Mesendoderm (in vitro differentiated cells): ENCODE measurements around the gene UBASH3A.

Experiments used
- DNase-seq: peaks from one replicate; pipeline ENCODE4 v3.0.0; 2013
- H2AK5ac ChIP-seq: 2 replicates; pipeline ENCODE4 v1.6.1; 2013; ENCODE audit warnings: low read length, inconsistent platforms
- H2BK120ac ChIP-seq: 2 replicates; pipeline ENCODE4 v1.6.1; 2013; ENCODE audit warnings: low read depth, mild to moderate bottlenecking, low read length, moderate library complexity, mixed read lengths
- H2BK15ac ChIP-seq: replicated peaks from 2 replicates; pipeline ENCODE4 v1.6.1; 2013; ENCODE audit warnings: low read depth, mild to moderate bottlenecking, moderate library complexity
- H2BK5ac ChIP-seq: 2 replicates; pipeline ENCODE4 v1.6.1; 2013; ENCODE audit warnings: low read length, inconsistent platforms
- H3K18ac ChIP-seq: 2 replicates; pipeline ENCODE4 v1.6.1; 2013; ENCODE audit warnings: mild to moderate bottlenecking, low read length, mixed read lengths
- H3K23ac ChIP-seq: one replicate; pipeline ENCODE4 v1.6.1; 2013; ENCODE audit warnings: low read length
- H3K27ac ChIP-seq: 2 replicates; pipeline ENCODE4 v1.5.1; 2013; ENCODE audit warnings: low read depth, mild to moderate bottlenecking, inconsistent platforms, low read length, moderate library complexity
- H3K27me3 ChIP-seq: 2 replicates; pipeline ENCODE4 v1.6.1; 2013; ENCODE audit warnings: low read length, control low read depth, mild to moderate bottlenecking, inconsistent platforms; ENCODE audit not compliant: insufficient read depth, poor library complexity
- H3K36me3 ChIP-seq: 2 replicates; pipeline ENCODE4 v1.6.1; 2013; ENCODE audit warnings: low read length, inconsistent platforms; ENCODE audit not compliant: control insufficient read depth, insufficient read depth
- H3K4ac ChIP-seq: one replicate; pipeline ENCODE4 v1.6.1; 2013; ENCODE audit warnings: low read depth, mild to moderate bottlenecking, low read length, moderate library complexity
- H3K4me1 ChIP-seq: 2 replicates; pipeline ENCODE4 v1.6.1; 2013; ENCODE audit warnings: low read depth, low read length, inconsistent platforms; ENCODE audit not compliant: control insufficient read depth
- H3K4me2 ChIP-seq: 2 replicates; pipeline ENCODE4 v1.6.1; 2013; ENCODE audit warnings: low read length
- H3K4me3 ChIP-seq: 2 replicates; pipeline ENCODE4 v1.5.1; 2013; ENCODE audit warnings: mild to moderate bottlenecking, low read length
- H3K56ac ChIP-seq: one replicate; pipeline ENCODE4 v1.6.1; 2013; ENCODE audit warnings: low read length
- H3K79me1 ChIP-seq: 2 replicates; pipeline ENCODE4 v1.6.1; 2013; ENCODE audit warnings: low read length, inconsistent platforms
- H3K79me2 ChIP-seq: 2 replicates; pipeline ENCODE4 v1.6.1; 2013; ENCODE audit warnings: mild to moderate bottlenecking, low read length; ENCODE audit not compliant: control insufficient read depth, insufficient read depth
- H3K9ac ChIP-seq: 2 replicates; pipeline ENCODE4 v1.6.1; 2013; ENCODE audit warnings: low read length, inconsistent platforms
- H4K5ac ChIP-seq: one replicate; pipeline ENCODE4 v1.6.1; 2013; ENCODE audit warnings: low read length
- H4K8ac ChIP-seq: one replicate; pipeline ENCODE4 v1.6.1; 2013; ENCODE audit warnings: low read depth, mild to moderate bottlenecking, control low read depth, low read length, moderate library complexity
- WGBS: extraction: QIAGEN DNeasy Blood & Tissue Kit; methylation state at CpG from one replicate; pipeline ENCODE4 v1.1.7; 2013; ENCODE audit warnings: low lambda C conversion rate, missing lambda C conversion rate; ENCODE audit not compliant: insufficient coverage; ENCODE audit errors: extremely low coverage; 5-methylcytosine and 5-hydroxymethylcytosine counted together

UBASH3A gene

DNA sequence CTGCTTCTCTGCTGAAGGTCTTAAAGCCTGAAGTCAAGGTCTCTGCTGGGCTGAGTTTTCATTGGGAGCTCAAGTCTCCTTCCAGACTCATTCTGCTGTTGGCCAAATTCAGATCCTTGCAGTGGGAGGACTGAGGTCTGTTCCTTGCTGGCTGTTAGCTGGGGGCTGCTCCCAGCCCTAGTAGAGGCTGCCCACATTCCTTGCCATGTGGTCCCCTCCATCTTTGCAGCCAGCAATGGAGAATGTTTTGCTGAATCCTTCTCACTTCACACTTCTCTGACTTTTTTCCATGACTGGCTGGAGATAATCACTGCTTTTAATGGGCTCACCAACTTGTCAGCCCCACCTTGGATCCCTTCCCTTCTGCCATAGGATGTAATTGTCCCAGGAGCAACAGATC is 33.2 kb downstream of the UBASH3A start:
- Histone ChIP-seq H2BK120ac (no peak overlapping the region), H3K4me1 (no peaks in the 10 kb centered on the region), H3K36me3 (no peaks in the 10 kb centered on the region), H3K18ac (no peak overlapping the region), H3K4me3 (no peak overlapping the region), H2AK5ac (no peak overlapping the region), H3K4me2 (no peak overlapping the region), H3K79me1 (no peaks in the 10 kb centered on the region), H2BK5ac (no peak overlapping the region), H3K9ac (no peak overlapping the region), H4K8ac (no peak overlapping the region), H3K27ac (no peak overlapping the region), H3K27me3 (no peaks in the 10 kb centered on the region), H3K23ac (no peak overlapping the region), H3K56ac (no peak overlapping the region), H3K79me2 (no peaks in the 10 kb centered on the region), H3K4ac (no peak overlapping the region), H4K5ac (no peak overlapping the region), H2BK15ac (no peak overlapping the region)
- no peak for DNase-seq

DNA sequence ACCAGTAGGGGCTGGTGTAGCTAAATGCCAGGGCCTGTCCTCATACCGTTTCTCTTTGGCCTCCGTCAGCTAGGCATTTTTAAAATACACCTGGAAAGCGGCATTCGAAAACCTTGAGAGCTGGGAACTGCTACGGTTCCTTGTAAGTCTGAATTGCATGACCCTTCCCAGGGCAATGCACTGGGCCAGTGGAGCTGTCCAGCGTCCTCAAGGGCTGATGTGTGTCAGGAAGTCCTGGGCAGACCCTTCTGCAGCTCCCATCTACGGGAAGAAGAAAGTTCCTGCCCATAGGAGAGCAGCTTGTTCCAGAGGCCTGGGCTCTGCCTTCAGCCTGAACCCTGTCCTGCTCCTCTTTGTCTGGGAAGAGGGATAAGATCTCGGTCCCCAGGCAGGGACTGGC is 34.1 kb downstream of the UBASH3A start:
- H2AK5ac ChIP-seq, result no peak overlapping the region
- no CpG with 5 or more reads among the region's 8 CpGs for WGBS
- no peaks in the 10 kb centered on the region for H3K79me2 ChIP-seq

DNA sequence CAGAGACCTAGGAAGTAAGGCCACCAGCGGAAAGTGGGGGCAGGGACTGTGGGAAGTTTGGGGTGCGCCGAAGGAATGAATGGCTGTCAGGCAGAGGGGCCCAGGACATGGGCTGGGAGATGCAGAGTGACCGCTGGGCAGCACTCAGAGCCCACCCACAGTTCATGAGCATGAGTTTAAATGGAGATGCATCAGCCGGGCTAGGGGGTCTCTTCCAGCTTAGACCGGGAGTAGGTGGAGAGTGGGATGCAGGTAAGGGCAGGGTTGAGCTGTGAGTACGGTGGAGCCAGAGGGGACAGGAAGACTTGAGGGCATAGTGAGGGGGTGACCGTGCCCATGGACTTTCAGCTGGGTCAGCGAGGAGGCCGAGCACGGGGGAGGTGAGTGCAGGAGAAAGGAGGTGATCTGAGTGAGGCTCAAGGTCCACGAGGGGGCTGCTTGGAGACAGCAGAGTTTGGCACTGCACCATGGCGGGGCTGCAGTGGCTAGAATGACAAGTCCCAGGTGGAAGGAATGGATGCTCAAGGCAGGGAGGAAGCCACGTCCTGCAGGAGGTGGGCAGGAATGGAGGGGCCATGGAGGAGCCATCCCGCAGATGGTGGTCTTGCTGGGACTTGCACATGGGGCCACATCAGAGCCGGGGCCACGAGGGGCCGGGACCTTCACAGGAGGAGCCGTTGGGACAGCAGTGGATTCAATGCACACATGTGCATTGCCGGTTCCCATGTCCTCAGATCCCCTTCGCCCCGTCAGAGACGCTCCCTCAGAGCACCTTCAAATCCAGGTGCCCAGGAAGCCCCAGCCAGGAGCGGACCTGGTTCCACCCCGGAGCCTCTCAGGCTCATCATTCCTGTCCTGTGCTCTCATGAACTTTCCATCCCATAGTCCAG is 34.9 kb downstream of the UBASH3A start:
- no peaks in the 10 kb centered on the region for H3K27me3 ChIP-seq
- H3K23ac ChIP-seq, result no peak overlapping the region
- H3K79me1 ChIP-seq, result no peaks in the 10 kb centered on the region
- no peak overlapping the region for H2BK5ac ChIP-seq
- H2AK5ac ChIP-seq, result no peak overlapping the region
- H4K8ac ChIP-seq, result no peak overlapping the region
- H3K56ac ChIP-seq, result no peak overlapping the region
- H3K4me3 ChIP-seq, result no peak overlapping the region
- no peaks in the 10 kb centered on the region for H3K79me2 ChIP-seq
- WGBS, result no CpG with 5 or more reads among the region's 25 CpGs
- no peak overlapping the region for H2BK120ac ChIP-seq
- H2BK15ac ChIP-seq, result no peak overlapping the region
- H3K36me3 ChIP-seq, result no peaks in the 10 kb centered on the region
- H4K5ac ChIP-seq, result no peak overlapping the region
- H3K9ac ChIP-seq, result no peak overlapping the region
- no peak overlapping the region for H3K4ac ChIP-seq
- no peak overlapping the region for H3K18ac ChIP-seq
- DNase-seq, result no peak
- H3K27ac ChIP-seq, result no peak overlapping the region
- H3K4me2 ChIP-seq, result no peak overlapping the region
- H3K4me1 ChIP-seq, result no peaks in the 10 kb centered on the region

More for the DNA sequence above, 34.1 kb downstream of the UBASH3A start:
- H2BK5ac ChIP-seq, result no peak overlapping the region
- H3K4me1 ChIP-seq, result no peaks in the 10 kb centered on the region
- no peaks in the 10 kb centered on the region for H3K27me3 ChIP-seq
- H3K23ac ChIP-seq, result no peak overlapping the region
- H3K18ac ChIP-seq, result no peak overlapping the region
- H3K79me1 ChIP-seq, result no peaks in the 10 kb centered on the region
- no peak overlapping the region for H4K8ac ChIP-seq
- DNase-seq, result peak; percentile 59
- no peaks in the 10 kb centered on the region for H3K36me3 ChIP-seq
- H3K56ac ChIP-seq, result no peak overlapping the region
- H4K5ac ChIP-seq, result no peak overlapping the region
- no peak overlapping the region for H3K4me2 ChIP-seq
- no peak overlapping the region for H3K4me3 ChIP-seq
- no peak overlapping the region for H3K9ac ChIP-seq
- H2BK15ac ChIP-seq, result no peak overlapping the region
- no peak overlapping the region for H3K4ac ChIP-seq
- H3K27ac ChIP-seq, result no peak overlapping the region
- H2BK120ac ChIP-seq, result no peak overlapping the region

DNA sequence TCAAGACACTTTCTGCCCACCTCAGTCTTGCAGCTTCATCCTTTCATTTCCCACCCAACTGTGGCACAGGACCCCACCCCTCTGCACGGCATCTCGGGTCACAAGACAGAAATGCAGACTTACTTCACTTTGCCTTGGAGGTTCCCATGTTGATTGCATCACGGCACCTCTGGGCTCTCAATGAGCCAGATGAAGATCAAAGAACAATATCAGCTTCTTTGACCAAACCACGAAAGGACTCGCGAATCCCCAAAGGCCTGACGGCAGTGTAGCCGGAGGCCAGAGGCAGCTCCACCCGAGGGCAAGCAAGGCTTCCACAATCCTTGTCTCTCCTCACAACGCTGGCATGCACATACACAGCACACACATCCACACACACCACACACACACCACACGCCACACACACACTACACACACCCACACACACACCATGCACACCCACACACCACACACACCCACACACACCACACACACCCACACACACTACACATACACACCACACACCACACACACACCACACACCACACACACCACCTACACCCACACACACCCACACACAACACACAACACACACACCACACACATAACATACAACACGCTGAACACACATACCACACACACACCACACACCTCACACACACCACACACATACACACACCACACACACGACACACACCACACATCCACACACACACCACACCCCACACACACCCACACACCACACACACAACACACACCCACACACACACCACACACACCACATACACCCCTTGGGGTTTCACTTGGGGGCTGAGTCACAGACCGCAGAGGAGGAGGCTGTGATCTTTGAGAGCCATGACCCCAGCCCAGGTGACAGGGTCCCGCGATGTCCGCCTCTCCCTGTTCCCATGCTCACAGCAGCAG is 35.8 kb downstream of the UBASH3A start:
- H4K5ac ChIP-seq, result no peak overlapping the region
- no peaks in the 10 kb centered on the region for H3K36me3 ChIP-seq
- no peak overlapping the region for H3K4me3 ChIP-seq
- DNase-seq, result no peak
- H3K56ac ChIP-seq, result no peak overlapping the region
- H3K27ac ChIP-seq, result no peak overlapping the region
- H3K27me3 ChIP-seq, result no peaks in the 10 kb centered on the region
- H3K4ac ChIP-seq, result no peak overlapping the region
- no peak overlapping the region for H2BK120ac ChIP-seq
- no peak overlapping the region for H3K18ac ChIP-seq
- H4K8ac ChIP-seq, result no peak overlapping the region
- H3K4me2 ChIP-seq, result no peak overlapping the region
- H3K9ac ChIP-seq, result no peak overlapping the region
- H2BK15ac ChIP-seq, result no peak overlapping the region
- H2BK5ac ChIP-seq, result no peak overlapping the region
- H3K4me1 ChIP-seq, result no peaks in the 10 kb centered on the region
- H3K79me2 ChIP-seq, result no peaks in the 10 kb centered on the region
- no peaks in the 10 kb centered on the region for H3K79me1 ChIP-seq
- 100% methylated on average over 1 of the region's 17 CpGs for WGBS
- no peak overlapping the region for H3K23ac ChIP-seq
- H2AK5ac ChIP-seq, result no peak overlapping the region

DNA sequence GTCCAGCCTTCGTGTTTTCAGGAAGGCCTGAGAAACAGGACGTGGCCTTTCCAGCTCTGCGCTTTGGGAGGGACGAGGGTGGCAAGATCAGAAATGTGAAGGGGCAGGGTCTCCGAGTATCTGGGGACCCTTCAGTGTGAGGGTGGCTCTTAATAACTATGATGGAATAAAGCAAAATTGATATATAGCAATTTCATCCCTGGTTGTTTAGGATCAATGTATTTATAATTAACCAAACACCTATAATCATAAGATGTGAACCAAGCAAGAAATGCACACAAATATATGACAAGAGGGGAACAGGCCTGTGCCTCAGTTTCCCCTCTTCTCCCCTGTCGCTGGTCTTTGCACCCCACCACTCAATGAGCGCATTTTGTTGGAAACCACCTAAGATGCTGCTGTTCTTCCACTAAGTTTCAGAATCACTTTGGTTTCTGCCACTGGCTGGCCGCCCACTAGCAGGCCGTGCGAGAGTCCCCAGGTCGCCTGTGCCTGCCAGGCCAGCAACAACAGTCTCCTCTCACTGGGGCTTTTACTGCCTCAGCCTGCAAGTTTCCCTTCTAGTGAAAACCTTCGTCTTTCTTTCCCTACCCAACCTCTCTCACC is 36.6 kb downstream of the UBASH3A start:
- no peak overlapping the region for H2BK5ac ChIP-seq
- no peak overlapping the region for H3K23ac ChIP-seq
- no peak overlapping the region for H3K56ac ChIP-seq
- DNase-seq, result no peak
- no peaks in the 10 kb centered on the region for H3K27me3 ChIP-seq
- no peaks in the 10 kb centered on the region for H3K36me3 ChIP-seq
- H3K18ac ChIP-seq, result no peak overlapping the region
- H3K79me1 ChIP-seq, result no peaks in the 10 kb centered on the region
- H2BK120ac ChIP-seq, result no peak overlapping the region
- no peaks in the 10 kb centered on the region for H3K4me1 ChIP-seq
- no peak overlapping the region for H3K4me2 ChIP-seq
- H4K8ac ChIP-seq, result no peak overlapping the region
- no peak overlapping the region for H4K5ac ChIP-seq
- H3K4ac ChIP-seq, result no peak overlapping the region
- WGBS, result no CpG with 5 or more reads among the region's 12 CpGs
- H3K4me3 ChIP-seq, result no peak overlapping the region
- no peak overlapping the region for H3K9ac ChIP-seq
- H2BK15ac ChIP-seq, result no peak overlapping the region
- H2AK5ac ChIP-seq, result no peak overlapping the region
- no peaks in the 10 kb centered on the region for H3K79me2 ChIP-seq
- no peak overlapping the region for H3K27ac ChIP-seq
